Measurements from ENCODE around the gene PLEKHA3.
"Not testable (repeated sequence)": the region's sequence is repeated elsewhere in the genome, so short reads cannot be mapped to it uniquely, and the experiment has no call there.

PLEKHA3 gene

GRCh38 chr2:178479275-178479616, 1.0 kb upstream of the PLEKHA3 start:
- no peak for DNase-seq

- no peak for DNase-seq
These were observed 465 bp upstream of the PLEKHA3 start for GRCh38 chr2:178479758-178480226.

- DNase-seq: no peak
These were observed 2.2 kb downstream of the PLEKHA3 start for GRCh38 chr2:178482437-178482836.

- DNase-seq: no peak
These were observed 4.2 kb downstream of the PLEKHA3 start for GRCh38 chr2:178484245-178485041.

- DNase-seq: no peak
These were observed 5.1 kb downstream of the PLEKHA3 start for GRCh38 chr2:178485356-178485755.

GRCh38 chr2:178491612-178492011, 11.4 kb downstream of the PLEKHA3 start:
- no peak for DNase-seq

- no peak for DNase-seq
These were observed 15.8 kb downstream of the PLEKHA3 start for GRCh38 chr2:178496049-178496448.

- no peak for DNase-seq
These were observed 17.9 kb downstream of the PLEKHA3 start for GRCh38 chr2:178498137-178498536.

GRCh38 chr2:178499640-178500039, 19.4 kb downstream of the PLEKHA3 start:
- DNase-seq: no peak

- DNase-seq: no peak
These were observed 22.5 kb downstream of the PLEKHA3 start for GRCh38 chr2:178502751-178503150.

GRCh38 chr2:178506101-178506500, 25.8 kb downstream of the PLEKHA3 start:
- no peak for DNase-seq

- DNase-seq: no peak
These were observed 26.3 kb downstream of the PLEKHA3 start for GRCh38 chr2:178506524-178506923.

GRCh38 chr2:178506949-178507348, 26.7 kb downstream of the PLEKHA3 start:
- DNase-seq: no peak

GRCh38 chr2:178508646-178509045, 28.4 kb downstream of the PLEKHA3 start:
- DNase-seq: no peak

GRCh38 chr2:178510384-178510783, 30.1 kb downstream of the PLEKHA3 start:
- no peak for DNase-seq

GRCh38 chr2:178512484-178512883, 32.2 kb downstream of the PLEKHA3 start:
- DNase-seq: no peak

- no peak for DNase-seq
These were observed 33.6 kb downstream of the PLEKHA3 start for GRCh38 chr2:178513876-178514275.

- peak; percentile 55 for DNase-seq
These were observed 34.4 kb downstream of the PLEKHA3 start for GRCh38 chr2:178514664-178515063.

GRCh38 chr2:178517496-178517895, 37.2 kb downstream of the PLEKHA3 start:
- DNase-seq: no peak

GRCh38 chr2:178521304-178522150, 41.3 kb downstream of the PLEKHA3 start:
- peak; percentile 52 for DNase-seq

- DNase-seq: peak; percentile 84
These were observed 42.8 kb downstream of the PLEKHA3 start for GRCh38 chr2:178522950-178523595.

GRCh38 chr2:178523596-178524134, 43.4 kb downstream of the PLEKHA3 start:
- no peak for DNase-seq

- not testable (repeated sequence) for DNase-seq
These were observed 44.8 kb downstream of the PLEKHA3 start for GRCh38 chr2:178525010-178525409.

Data from stimulated activated CD4-positive, alpha-beta T cell treated with anti-CD3 and anti-CD28 coated beads, Interleukin-15, amount 100 ng/mL, for 24 hours (primary cell).